ENCODE results near the gene HNF4A.

DNA sequence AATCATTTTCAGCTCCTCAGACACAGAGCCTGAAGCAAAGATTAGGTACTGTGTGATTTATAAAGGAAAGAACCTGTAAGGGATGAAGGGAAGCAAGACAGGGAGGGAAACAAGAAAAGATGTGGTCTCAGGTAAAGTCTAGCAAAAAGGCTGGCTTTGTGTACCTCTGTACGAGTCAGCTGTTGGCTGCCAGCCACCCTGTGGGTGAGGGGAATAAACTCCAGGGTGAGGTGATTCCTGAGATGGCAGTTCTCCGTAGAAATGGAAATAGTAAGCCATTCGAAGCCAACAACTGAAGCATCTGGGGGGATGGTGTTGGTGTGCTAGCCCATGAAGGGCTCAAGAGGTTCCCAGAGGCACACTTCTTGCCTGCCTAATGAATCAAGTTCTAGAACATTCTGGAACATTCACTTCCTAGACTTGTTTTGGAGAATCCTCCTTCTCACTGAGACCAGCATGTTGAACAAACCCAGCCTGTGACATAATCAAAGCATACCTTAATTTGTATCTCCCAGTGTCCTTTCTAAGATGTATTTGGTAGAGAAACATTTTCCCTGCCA is 109.6 kb downstream of the HNF4A start:
- TF ChIP-seq EZH2 (IDR thresholded peaks at IDR 0.05; ENCODE audit: borderline replicate concordance, low read depth, low read length, severe bottlenecking) (no peak), POLR2A (IDR thresholded peaks at IDR 0.05; ENCODE audit: low read depth, low read length) (no peak), POLR2AphosphoS5 (IDR thresholded peaks at IDR 0.05; ENCODE audit: insufficient read depth, low read depth, low read length) (no peak)
- TF ChIP-seq, protein P1, sequence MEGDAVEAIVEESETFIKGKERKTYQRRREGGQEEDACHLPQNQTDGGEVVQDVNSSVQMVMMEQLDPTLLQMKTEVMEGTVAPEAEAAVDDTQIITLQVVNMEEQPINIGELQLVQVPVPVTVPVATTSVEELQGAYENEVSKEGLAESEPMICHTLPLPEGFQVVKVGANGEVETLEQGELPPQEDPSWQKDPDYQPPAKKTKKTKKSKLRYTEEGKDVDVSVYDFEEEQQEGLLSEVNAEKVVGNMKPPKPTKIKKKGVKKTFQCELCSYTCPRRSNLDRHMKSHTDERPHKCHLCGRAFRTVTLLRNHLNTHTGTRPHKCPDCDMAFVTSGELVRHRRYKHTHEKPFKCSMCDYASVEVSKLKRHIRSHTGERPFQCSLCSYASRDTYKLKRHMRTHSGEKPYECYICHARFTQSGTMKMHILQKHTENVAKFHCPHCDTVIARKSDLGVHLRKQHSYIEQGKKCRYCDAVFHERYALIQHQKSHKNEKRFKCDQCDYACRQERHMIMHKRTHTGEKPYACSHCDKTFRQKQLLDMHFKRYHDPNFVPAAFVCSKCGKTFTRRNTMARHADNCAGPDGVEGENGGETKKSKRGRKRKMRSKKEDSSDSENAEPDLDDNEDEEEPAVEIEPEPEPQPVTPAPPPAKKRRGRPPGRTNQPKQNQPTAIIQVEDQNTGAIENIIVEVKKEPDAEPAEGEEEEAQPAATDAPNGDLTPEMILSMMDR (IDR thresholded peaks at IDR 0.05; ENCODE audit: extremely low read depth in 1 of 2, insufficient read depth in 1 of 2, low read depth in 1 of 2, low read length in 2 of 2) = no peak
- TF ChIP-seq, protein P2, sequence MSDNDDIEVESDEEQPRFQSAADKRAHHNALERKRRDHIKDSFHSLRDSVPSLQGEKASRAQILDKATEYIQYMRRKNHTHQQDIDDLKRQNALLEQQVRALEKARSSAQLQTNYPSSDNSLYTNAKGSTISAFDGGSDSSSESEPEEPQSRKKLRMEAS (IDR thresholded peaks at IDR 0.05; ENCODE audit: insufficient read depth, insufficient read length) = no peak
